Endothelial cell of umbilical vein (primary cell): ENCODE results near the gene ZNF385B. TPM values are rescaled to one million over a fixed set of nuclear protein-coding genes. Genes with fewer than 3 reads are reported as not detected.

Experiments
- BruUV-seq: library from RNA; stranded (reverse); fragments of 400-500 nt; replicated peaks from 2 replicates; lab custom pipeline; 2021; lab: Mats Ljungman, UMichigan
- CTCF ChIA-PET: fragments of 300-600, 350-600 bp; sonication (Branson Sonifier 250); formaldehyde crosslinking; loops from one replicate; lab custom pipeline; 2021; ENCODE audit warnings: antibody characterized with exemption, inconsistent platforms; lab: Charles Lee
- POLR2A ChIA-PET: fragments of 300-600, 350-600 bp; sonication (Branson Sonifier 250); formaldehyde crosslinking; loops from one replicate; lab custom pipeline; 2021; ENCODE audit warnings: antibody characterized with exemption, inconsistent platforms; lab: Charles Lee
- DNase-seq: peaks from one replicate; pipeline ENCODE4 v3.0.0-alpha.2; 2011; ENCODE audit warnings: low read depth, low spot score
- FAIRE-seq: peaks from 2 replicates; lab custom pipeline; 2011; peaks lifted over from hg19 to GRCh38; lab: Jason Lieb, UNC
- H2AFZ ChIP-seq: 2 replicates; pipeline ENCODE4 v1.6.0; 2012; ENCODE audit warnings: low read depth, low read length, control low read depth, inconsistent platforms
- H3K27ac ChIP-seq: 2 replicates; pipeline ENCODE4 v1.5.1; 2011; ENCODE audit warnings: low read depth, mild to moderate bottlenecking, control low read depth, low read length, moderate library complexity; ENCODE audit not compliant: insufficient read depth
- H3K27me3 ChIP-seq, 2 experiments: 2 replicates each; pipeline versions ENCODE4 v1.6.0 to v1.6.1; 2011; ENCODE audit warnings: low read length in 2 of 2, mixed read lengths in 1 of 2; ENCODE audit not compliant: control insufficient read depth in 2 of 2, insufficient read depth in 2 of 2
- H3K36me3 ChIP-seq, 2 experiments: 2 replicates in 1 of 2; 3 replicates in 1 of 2; pipeline ENCODE4 v1.5.1; 2011; ENCODE audit warnings: low read length in 2 of 2, mild to moderate bottlenecking in 1 of 2, moderate library complexity in 1 of 2; ENCODE audit not compliant: control insufficient read depth in 2 of 2, insufficient read depth in 2 of 2; ENCODE audit errors: extremely low read depth in 1 of 2
- H3K4me1 ChIP-seq: 3 replicates; pipeline ENCODE4 v1.5.1; 2011; ENCODE audit warnings: mild to moderate bottlenecking, low read length; ENCODE audit not compliant: control insufficient read depth, insufficient read depth; ENCODE audit errors: extremely low read depth
- H3K4me2 ChIP-seq: 2 replicates; pipeline ENCODE4 v1.6.1; 2011; ENCODE audit warnings: low read length, control low read depth, mixed read lengths; ENCODE audit not compliant: insufficient read depth
- H3K4me3 ChIP-seq, 3 experiments: fragments of 200-600 bp in 1 of 3; sonication (generic), shearing (Covaris generic) in 1 of 3; replicated peaks in 1 of 3; 2 replicates each; pipeline ENCODE4 v1.5.1; 2011 to 2016; ENCODE audit warnings: control low read depth in 3 of 3, low read length in 3 of 3, mild to moderate bottlenecking in 2 of 3, inconsistent platforms in 1 of 3, low read depth in 1 of 3, moderate library complexity in 1 of 3; ENCODE audit not compliant: insufficient read depth in 1 of 3
- H3K79me2 ChIP-seq: 2 replicates; pipeline ENCODE4 v1.6.0; 2012; ENCODE audit warnings: low read length, inconsistent platforms; ENCODE audit not compliant: control insufficient read depth, insufficient read depth
- H3K9ac ChIP-seq: replicated peaks from 2 replicates; pipeline ENCODE3; 2011; ENCODE audit warnings: low read length, control low read depth; ENCODE audit not compliant: insufficient read depth; ENCODE audit errors: extremely low read depth
- H3K9me1 ChIP-seq: replicated peaks from 3 replicates; pipeline ENCODE4 v1.6.0; 2011; ENCODE audit warnings: mild to moderate bottlenecking, low read length; ENCODE audit not compliant: control insufficient read depth, insufficient read depth; ENCODE audit errors: extremely low read depth
- H3K9me3 ChIP-seq: replicated peaks from 2 replicates; pipeline ENCODE4 v1.5.1; 2012; ENCODE audit warnings: low read length, inconsistent platforms; ENCODE audit not compliant: control insufficient read depth, insufficient read depth
- H4K20me1 ChIP-seq: replicated peaks from 2 replicates; pipeline ENCODE3; 2011; ENCODE audit warnings: mild to moderate bottlenecking, low read length; ENCODE audit not compliant: control insufficient read depth, insufficient read depth; ENCODE audit errors: extremely low read depth
- EZH2 ChIP-seq: IDR thresholded peaks from 2 replicates; pipeline ENCODE4 v1.6.1; 2012; ENCODE audit warnings: borderline replicate concordance, low read depth, mild to moderate bottlenecking, moderate library complexity, low read length, inconsistent platforms; ENCODE audit not compliant: severe bottlenecking
- FOS ChIP-seq: IDR thresholded peaks from 2 replicates; pipeline ENCODE4 v1.6.1; 2011; ENCODE audit warnings: mild to moderate bottlenecking, low read length, moderate library complexity, borderline replicate concordance; ENCODE audit not compliant: insufficient read depth
- GATA2 ChIP-seq: IDR thresholded peaks from 2 replicates; pipeline ENCODE4 v1.7.0; 2011; ENCODE audit warnings: low read depth, mild to moderate bottlenecking, moderate library complexity, mixed read lengths, low read length; ENCODE audit not compliant: insufficient read length, insufficient read depth
- JUN ChIP-seq: IDR thresholded peaks from 2 replicates; pipeline ENCODE4 v1.6.1; 2011; ENCODE audit warnings: borderline replicate concordance, low read depth; ENCODE audit not compliant: insufficient read length, insufficient read depth
- MYC ChIP-seq: IDR thresholded peaks from one replicate; pipeline ENCODE4 v1.6.1; 2011; ENCODE audit warnings: mild to moderate bottlenecking, low read depth, low read length
- POLR2A ChIP-seq: IDR thresholded peaks from 2 replicates; pipeline ENCODE4 v1.6.1; 2012; ENCODE audit warnings: low read depth, mild to moderate bottlenecking, control low read depth, low read length
- POLR2AphosphoS5 ChIP-seq: IDR thresholded peaks from 2 replicates; pipeline ENCODE4 v1.6.1; 2012; ENCODE audit warnings: low read depth, mild to moderate bottlenecking, control low read depth, low read length, moderate library complexity; ENCODE audit not compliant: insufficient read depth
- dilution Hi-C: fragments of 300-500 bp; cut with MboI; formaldehyde crosslinking; loops from one replicate; pipeline ENCODE4 v1.15.0; 2019; ENCODE audit warnings: low sequenced_read_pairs; ENCODE audit not compliant: extremely low pct_ligation_motif_present
- intact Hi-C: fragments of 100-400 bp; cut with micrococcal nuclease; formaldehyde crosslinking; loops from one replicate; pipeline ENCODE4 v1.10.0; 2022
- polyA plus RNA-seq, 4 experiments: library from polyadenylated mRNA; depleted of rRNA in 3 of 4; stranded (reverse) in 3 of 4; unstranded in 1 of 4; fragments of >200 nt; gene quantifications; 2 replicates each; pipeline versions ENCODE4 v1.2.1 to v1.2.3, GENCODE V29; 2011 to 2012; ENCODE audit warnings: missing spikeins in 1 of 4
- total RNA-seq: library from RNA; stranded (reverse); gene quantifications from 2 replicates; pipeline ENCODE4 v1.2.3, GENCODE V29; 2021
- TF ChIP-seq, protein P1 (sequence below): IDR thresholded peaks from 2 replicates; pipeline ENCODE4 v1.6.1; 2011; ENCODE audit not compliant: insufficient read depth, insufficient read length
- TF ChIP-seq, protein P2 (sequence below), 2 donors: IDR thresholded peaks; 1 replicate in 1 of 2; 2 replicates in 1 of 2; pipeline ENCODE4 v1.5.1; 2011; ENCODE audit warnings: low read length in 2 of 2, mild to moderate bottlenecking in 2 of 2, moderate library complexity in 2 of 2, control low read depth in 1 of 2, inconsistent platforms in 1 of 2, low read depth in 1 of 2; ENCODE audit not compliant: insufficient read depth in 1 of 2; ENCODE audit errors: extremely low read depth in 1 of 2

Gene ZNF385B
- total and polyA plus RNA-seq, 2 donors (not counting 3 experiments of a cell fraction or from before 2014, with no cell fraction given), result not detected

DNA sequence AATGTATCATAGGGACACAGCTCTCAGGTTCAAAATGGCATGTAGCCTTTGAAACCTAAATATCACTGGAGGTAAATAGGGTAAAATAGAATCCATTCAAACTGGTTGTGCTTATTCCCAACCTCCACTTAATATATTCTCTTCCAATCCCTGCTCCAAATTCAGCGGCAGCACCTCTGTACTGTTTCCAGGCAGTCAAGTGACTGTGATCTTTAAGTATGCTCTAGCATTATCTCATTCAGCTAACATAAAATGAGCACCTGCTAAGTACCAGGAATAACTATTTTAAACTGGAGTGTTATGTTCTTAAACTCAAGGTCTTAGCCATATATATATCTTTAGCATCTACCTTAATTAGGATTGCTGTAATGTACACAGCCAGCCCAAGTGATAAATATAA, 327.5 kb downstream of the ZNF385B start:
- no TSS peak for BruUV-seq
- Histone ChIP-seq H3K79me2 (no peaks in the 10 kb centered on the region), H3K4me1 (no peaks in the 10 kb centered on the region), H4K20me1 (no peaks in the 10 kb centered on the region), H3K9ac (no peak overlapping the region), H3K27ac (no peak overlapping the region), H3K4me2 (no peak overlapping the region), H3K27me3 (no peaks in the 10 kb centered on the region), H3K4me3 (no peak overlapping the region), H3K36me3 (no peaks in the 10 kb centered on the region), H3K9me3 (no peaks in the 10 kb centered on the region), H3K9me1 (no peaks in the 10 kb centered on the region), H2AFZ (no peak overlapping the region)
- intact Hi-C loops, result no loop called here
- dilution Hi-C loops, result no loop called here
- TF ChIP-seq, protein P1, sequence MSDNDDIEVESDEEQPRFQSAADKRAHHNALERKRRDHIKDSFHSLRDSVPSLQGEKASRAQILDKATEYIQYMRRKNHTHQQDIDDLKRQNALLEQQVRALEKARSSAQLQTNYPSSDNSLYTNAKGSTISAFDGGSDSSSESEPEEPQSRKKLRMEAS, result no peak
- TF ChIP-seq FOS (no peak), POLR2AphosphoS5 (no peak), MYC (no peak), POLR2A (no peak), EZH2 (no peak), JUN (no peak), GATA2 (no peak)
- TF ChIP-seq, protein P2, sequence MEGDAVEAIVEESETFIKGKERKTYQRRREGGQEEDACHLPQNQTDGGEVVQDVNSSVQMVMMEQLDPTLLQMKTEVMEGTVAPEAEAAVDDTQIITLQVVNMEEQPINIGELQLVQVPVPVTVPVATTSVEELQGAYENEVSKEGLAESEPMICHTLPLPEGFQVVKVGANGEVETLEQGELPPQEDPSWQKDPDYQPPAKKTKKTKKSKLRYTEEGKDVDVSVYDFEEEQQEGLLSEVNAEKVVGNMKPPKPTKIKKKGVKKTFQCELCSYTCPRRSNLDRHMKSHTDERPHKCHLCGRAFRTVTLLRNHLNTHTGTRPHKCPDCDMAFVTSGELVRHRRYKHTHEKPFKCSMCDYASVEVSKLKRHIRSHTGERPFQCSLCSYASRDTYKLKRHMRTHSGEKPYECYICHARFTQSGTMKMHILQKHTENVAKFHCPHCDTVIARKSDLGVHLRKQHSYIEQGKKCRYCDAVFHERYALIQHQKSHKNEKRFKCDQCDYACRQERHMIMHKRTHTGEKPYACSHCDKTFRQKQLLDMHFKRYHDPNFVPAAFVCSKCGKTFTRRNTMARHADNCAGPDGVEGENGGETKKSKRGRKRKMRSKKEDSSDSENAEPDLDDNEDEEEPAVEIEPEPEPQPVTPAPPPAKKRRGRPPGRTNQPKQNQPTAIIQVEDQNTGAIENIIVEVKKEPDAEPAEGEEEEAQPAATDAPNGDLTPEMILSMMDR (IDR thresholded peaks at IDR 0.05; ENCODE audit: extremely low read depth in 1 of 2, insufficient read depth in 1 of 2, low read depth in 1 of 2, low read length in 2 of 2), result no peak
- no peak for DNase-seq
- ChIA-PET POLR2A (no interaction called here), CTCF (no interaction called here)
- FAIRE-seq, result no peak
